Gastroesophageal sphincter (tissue), 3 donors: ENCODE measurements around the gene FGF10.

Experiments
- POLR2AphosphoS5 ChIP-seq: sonication (generic); formaldehyde crosslinking; IDR thresholded peaks from one replicate; pipeline ENCODE4 v1.6.1; 2017; ENCODE audit warnings: antibody characterized with exemption
- TF ChIP-seq, protein P1 (sequence below), 4 experiments: fragments of 200-600 bp in 2 of 4; fragments of 450-650 bp in 2 of 4; sonication (generic) in 1 of 4; IDR thresholded peaks; one replicate each; pipeline ENCODE4 v1.5.1; 2017 to 2019; ENCODE audit warnings: antibody characterized with exemption in 4 of 4, mild to moderate bottlenecking in 2 of 4, moderate library complexity in 2 of 4

GRCh38 chr5:44372028-44372427 is 17.2 kb downstream of the FGF10 start:
- TF ChIP-seq, protein P1, sequence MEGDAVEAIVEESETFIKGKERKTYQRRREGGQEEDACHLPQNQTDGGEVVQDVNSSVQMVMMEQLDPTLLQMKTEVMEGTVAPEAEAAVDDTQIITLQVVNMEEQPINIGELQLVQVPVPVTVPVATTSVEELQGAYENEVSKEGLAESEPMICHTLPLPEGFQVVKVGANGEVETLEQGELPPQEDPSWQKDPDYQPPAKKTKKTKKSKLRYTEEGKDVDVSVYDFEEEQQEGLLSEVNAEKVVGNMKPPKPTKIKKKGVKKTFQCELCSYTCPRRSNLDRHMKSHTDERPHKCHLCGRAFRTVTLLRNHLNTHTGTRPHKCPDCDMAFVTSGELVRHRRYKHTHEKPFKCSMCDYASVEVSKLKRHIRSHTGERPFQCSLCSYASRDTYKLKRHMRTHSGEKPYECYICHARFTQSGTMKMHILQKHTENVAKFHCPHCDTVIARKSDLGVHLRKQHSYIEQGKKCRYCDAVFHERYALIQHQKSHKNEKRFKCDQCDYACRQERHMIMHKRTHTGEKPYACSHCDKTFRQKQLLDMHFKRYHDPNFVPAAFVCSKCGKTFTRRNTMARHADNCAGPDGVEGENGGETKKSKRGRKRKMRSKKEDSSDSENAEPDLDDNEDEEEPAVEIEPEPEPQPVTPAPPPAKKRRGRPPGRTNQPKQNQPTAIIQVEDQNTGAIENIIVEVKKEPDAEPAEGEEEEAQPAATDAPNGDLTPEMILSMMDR (IDR thresholded peaks at IDR 0.05) = no peak
- TF ChIP-seq POLR2AphosphoS5 = no peak
